H9 (cell line): ENCODE results near the gene PPP1R2B. TPM values are rescaled to one million over a fixed set of nuclear protein-coding genes. Genes with fewer than 3 reads are reported as not detected.
"Not testable (repeated sequence)": the region's sequence is repeated elsewhere in the genome, so short reads cannot be mapped to it uniquely, and the experiment has no call there.

Experiments used
- DNase-seq: peaks from one replicate; pipeline ENCODE4 v3.0.0-alpha.2; 2017
- H2AFZ ChIP-seq: one replicate; pipeline ENCODE4 v1.6.1; 2013; ENCODE audit warnings: mild to moderate bottlenecking, low read length, control low read depth, moderate library complexity
- H2AK5ac ChIP-seq: 2 replicates; pipeline ENCODE4 v1.6.1; 2013; ENCODE audit warnings: low read length, control low read depth, mixed read lengths; ENCODE audit not compliant: insufficient read length
- H2BK120ac ChIP-seq: one replicate; pipeline ENCODE4 v1.6.1; 2013; ENCODE audit warnings: low read depth, mild to moderate bottlenecking, low read length, control low read depth, inconsistent platforms; ENCODE audit not compliant: poor library complexity, severe bottlenecking
- H2BK12ac ChIP-seq: 2 replicates; pipeline ENCODE4 v1.6.1; 2013; ENCODE audit warnings: low read length, control low read depth, mixed read lengths, low read depth; ENCODE audit not compliant: insufficient read length
- H2BK15ac ChIP-seq: 2 replicates; pipeline ENCODE4 v1.6.1; 2013; ENCODE audit warnings: low read depth, low read length, control low read depth
- H2BK20ac ChIP-seq: one replicate; pipeline ENCODE4 v1.6.1; 2013; ENCODE audit warnings: low read depth, mild to moderate bottlenecking, low read length, control low read depth, inconsistent platforms; ENCODE audit not compliant: poor library complexity, severe bottlenecking
- H2BK5ac ChIP-seq: 2 replicates; pipeline ENCODE4 v1.6.1; 2013; ENCODE audit warnings: low read length, control low read depth, mixed read lengths; ENCODE audit not compliant: insufficient read length
- H3K14ac ChIP-seq: 2 replicates; pipeline ENCODE4 v1.6.1; 2013; ENCODE audit warnings: low read length, control low read depth; ENCODE audit not compliant: insufficient read depth
- H3K18ac ChIP-seq: 2 replicates; pipeline ENCODE4 v1.6.1; 2013; ENCODE audit warnings: low read depth, mild to moderate bottlenecking, mixed read lengths, low read length, control low read depth; ENCODE audit not compliant: insufficient read length
- H3K23ac ChIP-seq: 2 replicates; pipeline ENCODE4 v1.6.1; 2013; ENCODE audit warnings: low read length, control low read depth, mixed read lengths, low read depth; ENCODE audit not compliant: insufficient read length
- H3K23me2 ChIP-seq: 2 replicates; pipeline ENCODE4 v1.6.1; 2013; ENCODE audit warnings: low read depth, mild to moderate bottlenecking, mixed read lengths, low read length, control low read depth; ENCODE audit not compliant: insufficient read length, poor library complexity, severe bottlenecking
- H3K27ac ChIP-seq: 2 replicates; pipeline ENCODE4 v1.5.1; 2013; ENCODE audit warnings: low read length, control low read depth, mixed read lengths, low read depth; ENCODE audit not compliant: insufficient read length
- H3K27me3 ChIP-seq: 2 replicates; pipeline ENCODE4 v1.6.1; 2013; ENCODE audit warnings: low read length, control low read depth, inconsistent platforms; ENCODE audit not compliant: insufficient read depth
- H3K4ac ChIP-seq: 2 replicates; pipeline ENCODE4 v1.6.1; 2013; ENCODE audit warnings: low read depth, mild to moderate bottlenecking, control low read depth, inconsistent platforms, low read length, moderate library complexity
- H3K4me1 ChIP-seq: 2 replicates; pipeline ENCODE4 v1.6.1; 2013; ENCODE audit warnings: low read length, control low read depth, inconsistent platforms; ENCODE audit not compliant: insufficient read depth
- H3K4me2 ChIP-seq: 2 replicates; pipeline ENCODE4 v1.6.1; 2013; ENCODE audit warnings: low read length, control low read depth, mixed read lengths; ENCODE audit not compliant: insufficient read length, insufficient read depth
- H3K56ac ChIP-seq: 2 replicates; pipeline ENCODE4 v1.6.1; 2013; ENCODE audit warnings: low read depth, mild to moderate bottlenecking, mixed read lengths, low read length, control low read depth; ENCODE audit not compliant: insufficient read length
- H3K79me1 ChIP-seq: 2 replicates; pipeline ENCODE4 v1.6.1; 2013; ENCODE audit warnings: low read depth, mild to moderate bottlenecking, moderate library complexity, low read length, control low read depth, inconsistent platforms; ENCODE audit not compliant: insufficient read depth, poor library complexity, severe bottlenecking
- H3K79me2 ChIP-seq: 2 replicates; pipeline ENCODE4 v1.6.1; 2013; ENCODE audit warnings: low read length, control low read depth, inconsistent platforms; ENCODE audit not compliant: insufficient read depth
- H3K9ac ChIP-seq: 2 replicates; pipeline ENCODE4 v1.6.1; 2013; ENCODE audit warnings: low read length, control low read depth, mixed read lengths; ENCODE audit not compliant: insufficient read length; ENCODE audit errors: extremely low read depth
- H3K9me3 ChIP-seq: one replicate; pipeline ENCODE4 v1.6.1; 2013; ENCODE audit warnings: low read depth, low read length, inconsistent platforms; ENCODE audit not compliant: control insufficient read depth
- H3T11ph ChIP-seq: one replicate; pipeline ENCODE4 v1.6.1; 2013; ENCODE audit warnings: mild to moderate bottlenecking, low read length, control low read depth, inconsistent platforms
- H4K20me1 ChIP-seq: one replicate; pipeline ENCODE4 v1.6.1; 2013; ENCODE audit not compliant: control insufficient read depth, insufficient read length, insufficient read depth
- H4K5ac ChIP-seq: 2 replicates; pipeline ENCODE4 v1.6.1; 2013; ENCODE audit warnings: low read depth, mild to moderate bottlenecking, mixed read lengths, low read length, control low read depth; ENCODE audit not compliant: insufficient read length
- H4K8ac ChIP-seq: replicated peaks from 2 replicates; pipeline ENCODE4 v1.6.1; 2013; ENCODE audit warnings: low read length, control low read depth, mixed read lengths, low read depth; ENCODE audit not compliant: insufficient read length
- H4K91ac ChIP-seq: 2 replicates; pipeline ENCODE4 v1.6.1; 2013; ENCODE audit warnings: low read depth, mild to moderate bottlenecking, moderate library complexity, mixed read lengths, low read length, control low read depth; ENCODE audit not compliant: insufficient read length
- H3K27ac Mint-ChIP-seq, 3 experiments: 2 replicates in 2 of 3; 3 replicates in 1 of 3; pipeline ENCODE4 v1.8.0; 2020 to 2021; ENCODE audit warnings: mixed read lengths in 3 of 3, mild to moderate bottlenecking in 1 of 3, moderate library complexity in 1 of 3
- H3K27me3 Mint-ChIP-seq: 2 replicates; pipeline ENCODE4 v1.8.0; 2021; ENCODE audit warnings: low read depth, mild to moderate bottlenecking, moderate library complexity, mixed read lengths
- H3K36me3 Mint-ChIP-seq, 3 experiments: 2 replicates in 2 of 3; 3 replicates in 1 of 3; pipeline ENCODE4 v1.8.0; 2020 to 2021; ENCODE audit warnings: low read depth in 3 of 3, mixed read lengths in 3 of 3; ENCODE audit not compliant: insufficient read depth in 1 of 3
- H3K4me1 Mint-ChIP-seq, 2 experiments: 2 replicates each; pipeline ENCODE4 v1.8.0; 2020; ENCODE audit warnings: mixed read lengths in 2 of 2
- H3K4me3 Mint-ChIP-seq, 2 experiments: 2 replicates in 1 of 2; 3 replicates in 1 of 2; pipeline ENCODE4 v1.8.0; 2020 to 2021; ENCODE audit warnings: mild to moderate bottlenecking in 2 of 2, mixed read lengths in 2 of 2, moderate library complexity in 1 of 2
- H3K9me3 Mint-ChIP-seq, 2 experiments: 2 replicates in 1 of 2; 3 replicates in 1 of 2; pipeline ENCODE4 v1.8.0; 2020; ENCODE audit warnings: mild to moderate bottlenecking in 2 of 2, mixed read lengths in 2 of 2, moderate library complexity in 1 of 2
- CTCF ChIP-seq: fragments of 200-600 bp; sonication (generic); conservative IDR thresholded peaks from 3 replicates; pipeline ENCODE4 v1.8.0; 2021; ENCODE audit warnings: antibody characterized with exemption, mild to moderate bottlenecking
- WGBS: extraction: QIAGEN DNeasy Blood & Tissue Kit; methylation state at CpG from one replicate; pipeline ENCODE4 v1.1.7; 2013; ENCODE audit warnings: missing lambda C conversion rate, low lambda C conversion rate, mixed read lengths; ENCODE audit not compliant: insufficient read length; ENCODE audit errors: extremely low coverage; 5-methylcytosine and 5-hydroxymethylcytosine counted together
- total RNA-seq: library from RNA; stranded (reverse); gene quantifications from 2 replicates; pipeline ENCODE4 v1.2.1, GENCODE V29; 2021

The PPP1R2B gene
- total RNA-seq, 1 experiment from 2014 or later = not detected

- Histone ChIP-seq H3K18ac (no peak overlapping the region), H3K14ac (no peak overlapping the region), H3K56ac (no peak overlapping the region), H2AFZ (no peak overlapping the region), H3K9me3 (no peaks in the 10 kb centered on the region), H3K23me2 (no peaks in the 10 kb centered on the region), H2BK12ac (no peak overlapping the region), H3T11ph (no peak overlapping the region), H2BK5ac (no peak overlapping the region), H4K5ac (no peak overlapping the region), H3K23ac (no peak overlapping the region), H4K20me1 (no peaks in the 10 kb centered on the region), H3K4me2 (no peak overlapping the region), H4K91ac (no peak overlapping the region), H2BK20ac (no peak overlapping the region), H3K79me1 (no peaks in the 10 kb centered on the region), H2BK120ac (no peak overlapping the region), H3K27ac (no peak overlapping the region), H2BK15ac (no peak overlapping the region), H4K8ac (no peak overlapping the region), H3K9ac (no peak overlapping the region), H3K4me1 (no peaks in the 10 kb centered on the region), H2AK5ac (no peak overlapping the region), H3K79me2 (no peaks in the 10 kb centered on the region), H3K4ac (no peak overlapping the region), H3K27me3 (no peaks in the 10 kb centered on the region)
- peaks cover 0 to 5% (median 2%) of the 10 kb centered on the region in 3 experiments; a peak in 6 of 7 replicates for H3K36me3 Mint-ChIP-seq
- no peak overlapping the region for H3K27ac Mint-ChIP-seq
- DNase-seq = no peak
- H3K4me1 Mint-ChIP-seq = no peaks in the 10 kb centered on the region
- peaks cover 6 to 7% of the 10 kb centered on the region in 2 experiments; a peak in 4 of 5 replicates for H3K9me3 Mint-ChIP-seq
- H3K4me3 Mint-ChIP-seq = no peak overlapping the region
- no peaks in the 10 kb centered on the region for H3K27me3 Mint-ChIP-seq
- no peak for TF ChIP-seq CTCF
- WGBS = no CpG with 5 or more reads among the region's 2 CpGs
Measured at GRCh38 chr5:156846914-156847313, 3.2 kb upstream of the PPP1R2B start.

- H3K4me2 ChIP-seq, H3K4me3 Mint-ChIP-seq, H4K91ac ChIP-seq, H2BK120ac ChIP-seq, H3K27me3 ChIP-seq, H3K56ac ChIP-seq, H4K20me1 ChIP-seq, H3K9me3 Mint-ChIP-seq, H3K27me3 Mint-ChIP-seq, H3T11ph ChIP-seq, H2BK12ac ChIP-seq, H3K4me1 Mint-ChIP-seq, H3K4ac ChIP-seq, H3K36me3 Mint-ChIP-seq, H2AFZ ChIP-seq, H3K18ac ChIP-seq, H3K23me2 ChIP-seq, H3K14ac ChIP-seq, H4K8ac ChIP-seq, H4K5ac ChIP-seq, H2BK20ac ChIP-seq, H2BK15ac ChIP-seq, H3K79me1 ChIP-seq, H3K79me2 ChIP-seq, H3K23ac ChIP-seq, H3K9me3 ChIP-seq, H3K9ac ChIP-seq, H2BK5ac ChIP-seq, H3K4me1 ChIP-seq, H3K27ac ChIP-seq, H2AK5ac ChIP-seq, DNase-seq: not testable (repeated sequence)
- no CpG with 5 or more reads among the region's 1 CpG for WGBS
- H3K27ac Mint-ChIP-seq = peak overlapping the region in 1 of 3 experiments; percentile 57; a peak in 1 of 7 replicates
Measured at GRCh38 chr5:156848447-156848846, 1.6 kb upstream of the PPP1R2B start.
